Measurements from ENCODE around the gene RPS6KA2. TPM values are rescaled to one million over a fixed set of nuclear protein-coding genes. Genes with fewer than 3 reads are reported as not detected.

RPS6KA2 gene
- total RNA-seq, 1 donor from 2014 or later = 33.2 TPM

DNA sequence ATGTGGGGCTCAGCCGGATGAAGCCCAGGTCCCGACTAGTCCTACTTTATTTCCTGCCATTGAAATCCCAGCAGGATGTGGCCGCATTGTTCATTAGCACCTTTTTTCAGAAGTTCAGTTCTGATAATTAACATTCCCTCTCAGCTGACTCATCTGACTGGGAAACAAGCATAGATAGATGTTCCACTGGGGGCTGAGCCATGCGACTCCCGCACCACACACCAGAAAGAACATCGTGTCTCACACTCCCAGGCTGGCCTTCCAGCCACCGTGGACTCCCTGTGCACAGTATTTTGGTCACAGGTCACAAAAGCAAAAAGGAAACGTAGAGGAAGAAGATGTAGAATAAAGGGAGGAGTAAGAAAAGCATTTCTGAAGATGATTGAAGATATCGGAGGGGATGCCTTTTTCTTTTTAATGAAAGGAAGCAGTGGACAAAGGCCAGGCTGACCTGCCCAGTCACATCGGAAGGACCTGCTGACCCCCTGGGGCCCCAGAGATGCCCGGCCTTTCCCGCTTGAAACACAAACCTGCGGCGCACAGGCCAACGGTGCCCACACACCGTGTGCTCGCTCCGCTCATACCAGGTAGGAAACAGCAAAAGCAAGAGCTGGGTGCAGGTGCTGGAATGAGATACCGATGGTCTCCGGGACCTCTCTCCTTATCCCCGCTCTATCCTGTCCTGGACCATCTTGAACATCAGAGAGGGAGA is 11.8 kb downstream of the RPS6KA2 start:
- no peak for DNase-seq

DNA sequence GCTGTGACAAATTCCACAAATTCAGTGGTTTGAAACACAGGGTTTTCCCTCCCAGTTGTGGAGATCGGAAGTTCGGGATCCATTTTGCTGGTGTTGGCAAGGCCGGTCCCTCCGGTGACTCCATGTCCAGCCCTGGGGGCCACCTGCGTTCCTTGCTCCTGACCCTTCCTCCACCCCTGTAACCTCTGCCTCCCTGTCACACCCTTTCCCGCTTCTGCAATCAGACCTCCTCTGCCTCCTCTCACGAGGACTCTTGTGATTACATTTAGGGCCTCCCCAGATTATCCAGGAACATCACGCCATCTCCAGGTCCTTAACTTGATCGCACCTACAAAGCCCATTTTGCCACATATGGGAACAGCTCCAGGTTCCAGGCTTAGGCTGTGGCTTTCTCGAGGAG is 12.5 kb downstream of the RPS6KA2 start:
- no peak for DNase-seq

DNA sequence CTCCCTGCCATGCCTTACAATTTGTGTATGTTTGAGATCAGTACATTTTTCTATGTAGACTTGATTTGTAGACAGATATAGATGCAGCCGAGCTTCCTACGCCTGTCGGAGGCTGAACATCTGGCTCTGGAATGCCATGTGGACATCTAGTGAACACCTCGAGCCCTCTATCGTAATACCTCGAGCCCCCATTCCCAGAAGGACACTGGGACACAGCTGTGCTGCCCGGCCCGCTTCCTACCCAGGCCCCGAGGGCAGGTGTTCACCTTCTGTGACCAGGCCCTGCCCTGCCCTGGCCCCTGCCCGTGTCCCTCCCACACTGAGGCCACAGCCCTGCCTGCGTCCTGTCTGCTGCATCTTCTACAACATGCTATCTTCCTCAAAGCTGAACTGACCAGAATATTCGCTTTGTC is 12.9 kb downstream of the RPS6KA2 start:
- DNase-seq = no peak

DNA sequence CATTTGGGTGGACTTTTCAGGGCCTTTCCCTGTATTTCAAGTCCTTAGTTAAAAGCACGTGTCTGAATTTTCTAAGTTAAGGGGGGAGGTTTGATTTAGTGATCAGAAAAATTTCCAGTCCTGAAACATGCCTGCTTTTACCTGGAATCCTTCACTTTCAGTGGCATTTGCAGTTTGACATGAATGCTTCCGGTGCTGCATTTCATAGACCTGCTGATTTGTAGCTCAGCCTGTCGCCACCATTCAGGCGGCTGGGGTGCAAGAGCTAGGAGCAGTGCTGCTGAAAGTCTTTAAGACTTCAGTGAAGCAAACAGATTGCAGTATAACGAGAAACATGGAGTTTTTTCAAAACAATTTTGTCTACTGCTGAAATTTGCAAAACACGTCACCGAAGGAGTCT is 14.0 kb downstream of the RPS6KA2 start:
- DNase-seq = no peak

DNA sequence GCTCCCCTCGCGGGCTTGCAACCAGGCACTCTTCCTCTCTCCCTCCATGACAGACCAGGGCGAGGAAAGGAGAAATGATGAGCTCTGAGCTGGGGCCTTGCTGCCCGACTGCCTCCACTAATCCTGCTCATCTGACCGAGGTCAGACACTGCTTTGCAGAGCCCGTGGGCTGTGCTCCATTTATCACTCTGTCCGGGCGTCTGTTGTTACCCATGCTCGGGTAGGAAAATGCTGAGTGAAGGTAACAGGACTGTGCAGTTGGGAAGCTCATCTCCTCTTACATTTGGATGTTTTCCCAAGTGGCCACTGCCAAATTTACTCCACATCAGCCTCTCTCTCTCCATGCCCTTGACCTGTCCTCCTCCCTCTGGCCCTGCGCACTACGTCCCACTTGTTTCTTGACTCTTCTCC is 14.6 kb downstream of the RPS6KA2 start:
- no peak for DNase-seq

DNA sequence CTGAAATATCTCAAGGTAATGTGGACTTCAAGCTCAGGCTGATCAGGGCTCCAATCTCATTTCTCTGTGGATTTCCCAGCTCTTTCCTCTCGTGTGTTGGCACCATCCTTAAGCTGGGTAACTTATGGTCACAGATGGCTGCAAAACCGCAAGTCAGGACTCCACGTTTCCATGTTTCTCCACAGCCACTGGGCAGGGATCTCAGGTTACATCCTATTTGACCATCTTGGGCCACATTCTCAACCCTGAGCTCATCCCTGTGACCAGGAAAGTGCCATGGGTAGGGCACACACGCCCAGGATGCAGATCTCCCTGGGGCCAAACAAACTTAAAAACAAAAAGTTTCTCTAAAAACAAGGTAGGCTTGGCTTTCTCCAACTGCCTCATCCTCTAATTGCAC is 15.4 kb downstream of the RPS6KA2 start:
- no peak for DNase-seq

DNA sequence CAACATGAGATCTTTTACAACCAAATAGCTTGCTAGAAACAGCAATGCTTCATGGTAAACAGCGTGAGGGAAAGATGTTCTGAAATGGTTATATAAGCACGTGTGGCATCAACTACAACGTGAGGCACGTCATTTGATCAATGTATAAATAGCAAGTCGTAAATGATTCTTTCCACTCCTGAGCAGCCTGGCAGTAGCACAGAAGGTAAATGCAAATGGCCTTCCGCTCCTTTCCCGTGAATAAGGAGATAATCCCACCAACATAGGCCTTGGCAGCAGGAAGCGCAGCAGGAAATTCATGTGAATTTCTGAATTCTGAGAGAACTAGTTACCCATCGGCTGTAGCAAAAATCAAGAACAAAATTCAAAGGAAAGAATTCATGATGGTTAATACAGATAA is 17.0 kb downstream of the RPS6KA2 start:
- no peak for DNase-seq

DNA sequence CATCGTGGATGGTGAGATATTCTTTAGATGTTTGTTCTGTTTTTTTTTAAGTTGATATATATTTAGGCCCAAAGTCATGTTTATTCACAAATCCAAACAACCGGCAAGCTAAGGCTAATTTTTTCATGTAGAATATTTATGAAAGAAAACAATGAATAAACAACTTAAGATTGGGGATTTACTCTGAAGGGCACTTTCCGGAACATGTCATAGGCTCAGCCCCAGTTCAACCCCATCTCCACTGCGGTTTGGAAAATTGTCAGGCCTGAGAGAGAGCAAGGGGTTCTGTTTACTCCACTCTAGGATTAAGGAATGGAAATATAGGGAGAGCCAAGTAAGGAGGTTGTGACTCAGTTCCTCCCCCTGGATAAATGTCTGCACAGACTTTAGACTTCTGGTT is 18.3 kb downstream of the RPS6KA2 start:
- DNase-seq = no peak

DNA sequence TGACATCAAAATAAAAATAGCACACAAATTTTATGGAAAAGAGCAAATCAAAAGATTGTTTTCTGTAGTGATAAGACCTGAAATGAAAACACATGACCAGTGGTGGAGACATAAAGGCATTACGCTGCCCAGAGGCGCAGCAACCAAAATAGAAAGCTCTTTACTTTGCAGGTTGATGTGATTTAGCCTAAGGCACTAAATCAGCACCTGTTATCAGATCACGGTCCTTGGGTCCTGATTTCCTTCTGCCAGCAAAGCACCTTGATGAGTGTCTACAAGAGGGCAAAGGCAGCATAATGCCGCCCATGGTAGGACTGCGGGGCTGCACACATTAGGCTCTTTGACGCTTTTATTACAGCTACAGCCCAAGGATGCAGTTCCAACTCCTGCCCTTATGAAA is 21.3 kb downstream of the RPS6KA2 start:
- no peak for DNase-seq

DNA sequence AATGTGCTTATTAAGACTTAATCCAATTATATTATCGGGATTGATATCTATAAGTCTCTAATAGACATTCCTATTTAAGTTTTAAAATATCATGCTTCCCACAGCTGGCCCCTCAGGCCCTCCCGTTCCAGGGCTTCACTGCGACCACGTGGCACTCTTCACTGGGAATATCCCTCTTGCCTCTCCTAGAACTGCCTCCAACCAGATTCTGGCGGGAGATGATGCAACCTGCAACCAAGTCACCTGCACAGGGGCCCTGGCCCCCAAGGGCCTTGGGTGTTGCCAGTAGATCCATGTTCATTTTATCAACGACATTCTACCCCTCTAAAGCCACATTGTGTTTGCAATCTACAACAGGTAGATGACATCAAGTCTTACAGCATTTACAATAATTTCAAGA is 22.1 kb downstream of the RPS6KA2 start:
- no peak for DNase-seq

DNA sequence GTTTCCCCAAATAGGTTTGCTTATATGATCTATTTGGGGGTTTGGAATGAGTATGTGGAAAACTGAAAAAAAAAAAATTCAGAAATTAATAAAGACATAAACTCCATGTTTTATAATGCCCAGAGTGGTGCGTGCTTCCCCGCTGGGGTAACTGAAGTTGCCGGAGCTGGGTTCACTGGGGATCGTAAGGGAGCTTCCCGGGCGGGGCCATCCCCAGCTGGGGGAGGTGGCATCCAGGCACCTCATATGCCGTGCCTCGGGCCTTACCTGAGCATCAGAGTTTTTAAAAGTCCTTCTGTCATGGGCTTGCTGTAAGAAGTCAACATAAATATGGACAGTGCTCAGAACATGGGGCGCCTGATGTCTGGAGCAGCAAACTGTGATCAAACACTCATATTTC is 22.7 kb downstream of the RPS6KA2 start:
- DNase-seq = no peak

DNA sequence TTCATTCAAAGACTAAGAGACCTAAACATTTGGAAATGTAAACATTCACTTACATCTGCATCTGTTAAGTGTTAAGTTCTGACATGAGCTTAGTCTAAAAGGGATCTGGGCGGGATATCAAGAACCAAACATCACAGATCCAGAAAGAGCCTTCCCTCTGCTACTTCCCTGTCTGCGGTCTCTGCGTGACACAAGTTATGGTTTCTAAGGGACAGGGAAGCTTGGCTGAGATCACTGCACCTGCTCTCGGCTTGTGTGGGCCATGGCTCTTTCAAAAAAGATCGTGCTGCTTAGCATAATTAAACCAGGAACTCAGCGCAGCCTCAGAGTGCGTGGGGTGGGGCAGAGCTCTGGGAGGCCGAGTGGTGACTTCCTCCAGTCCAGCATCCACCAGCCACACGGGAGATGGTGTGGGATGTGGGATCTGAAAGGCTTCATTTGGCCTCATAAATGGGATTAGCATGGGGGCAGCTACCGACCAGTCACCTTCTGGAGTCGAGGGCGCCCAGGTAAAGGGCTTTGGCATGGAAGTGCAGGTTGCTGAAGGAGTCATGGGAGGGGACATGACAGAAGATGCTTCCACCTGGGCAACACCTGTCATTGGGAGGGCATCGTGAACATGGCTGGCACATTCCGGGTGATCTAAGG is 23.9 kb downstream of the RPS6KA2 start:
- peak; percentile 70 for DNase-seq

DNA sequence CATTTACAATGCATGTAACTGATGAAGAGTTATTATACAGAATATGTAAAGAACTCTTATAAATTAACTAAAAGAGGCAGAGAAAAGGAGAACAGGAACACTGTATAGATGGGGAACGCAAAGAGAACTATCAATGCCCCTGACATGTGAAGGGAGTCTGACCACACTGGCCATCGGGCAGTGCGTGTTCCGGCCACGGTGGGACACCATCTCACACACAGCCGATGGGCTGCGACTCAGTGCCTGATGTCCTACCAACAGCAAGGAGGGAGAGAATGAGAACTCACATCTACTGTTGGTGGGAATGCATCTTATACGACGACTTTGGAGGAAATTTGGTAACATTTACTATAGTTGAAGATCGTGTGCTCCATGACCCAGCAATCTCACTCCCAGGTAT is 25.1 kb downstream of the RPS6KA2 start:
- no peak for DNase-seq

DNA sequence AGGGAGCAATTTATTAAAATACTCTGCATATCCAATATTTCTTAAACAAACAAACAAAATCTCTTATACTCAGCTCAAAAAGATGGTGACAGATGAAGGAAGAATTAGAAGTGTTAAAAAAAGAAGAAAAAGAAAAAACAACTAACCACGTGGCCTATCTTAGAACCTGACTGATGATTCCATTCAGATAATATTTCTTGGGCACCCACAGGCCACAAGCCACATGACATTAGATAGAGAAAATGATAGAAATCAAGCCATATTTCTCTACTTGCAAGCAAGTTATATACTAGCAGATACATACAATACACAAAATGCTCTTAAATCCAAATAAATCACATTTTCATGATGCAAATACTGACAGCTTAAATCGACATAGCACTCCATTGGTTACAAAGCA is 26.1 kb downstream of the RPS6KA2 start:
- no peak for DNase-seq

DNA sequence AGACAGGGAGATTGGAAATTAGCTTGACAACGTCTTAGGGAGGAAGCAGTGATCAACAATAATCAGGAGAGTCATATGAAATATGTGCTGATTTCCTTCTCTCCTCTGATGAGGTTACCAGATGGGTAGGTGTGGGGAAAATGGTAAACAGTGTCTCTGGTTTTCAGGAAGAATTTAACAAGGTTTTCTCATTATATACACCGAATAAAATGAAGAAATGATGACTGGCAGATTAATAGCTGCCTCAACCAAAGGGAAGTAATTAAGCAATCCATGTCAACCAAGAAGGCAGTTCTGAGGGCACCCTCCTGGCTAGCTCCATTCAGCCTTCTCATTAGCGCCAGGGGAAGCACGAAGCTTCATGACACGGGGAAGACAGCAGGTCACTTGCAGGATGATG is 27.8 kb downstream of the RPS6KA2 start:
- no peak for DNase-seq

DNA sequence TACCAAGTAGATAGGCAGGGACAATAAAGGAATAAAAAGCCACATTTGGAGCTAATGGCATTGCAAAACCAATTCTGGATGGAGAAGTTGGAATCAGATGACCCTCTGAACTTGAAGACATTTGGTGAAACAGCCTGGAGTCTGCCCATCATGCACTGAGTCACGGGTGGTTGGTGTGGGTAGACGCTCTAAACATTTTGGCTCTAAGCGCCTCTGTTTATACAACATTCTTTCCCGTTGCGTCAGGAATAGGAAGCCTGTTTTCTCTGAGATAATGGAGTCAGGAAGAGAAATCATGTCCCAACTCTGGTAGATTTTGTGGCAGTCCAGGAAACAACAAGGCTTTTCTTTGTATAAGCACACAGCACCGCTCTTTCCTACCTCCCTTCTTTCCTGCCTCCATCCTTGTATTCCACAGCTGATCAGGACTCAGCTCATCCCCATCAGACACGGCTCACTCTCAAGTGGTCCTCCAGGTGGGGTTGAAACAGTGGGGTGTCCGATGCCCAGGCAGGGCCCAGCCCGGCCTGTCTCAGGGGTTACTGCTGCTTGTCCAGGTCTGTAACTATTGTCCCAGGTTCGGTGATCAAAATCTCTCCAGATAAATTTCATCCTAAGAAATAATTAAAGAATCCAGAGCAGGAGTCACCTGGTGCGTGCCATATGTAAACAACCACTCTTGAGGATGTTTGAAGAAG is 28.5 kb downstream of the RPS6KA2 start:
- no peak for DNase-seq

DNA sequence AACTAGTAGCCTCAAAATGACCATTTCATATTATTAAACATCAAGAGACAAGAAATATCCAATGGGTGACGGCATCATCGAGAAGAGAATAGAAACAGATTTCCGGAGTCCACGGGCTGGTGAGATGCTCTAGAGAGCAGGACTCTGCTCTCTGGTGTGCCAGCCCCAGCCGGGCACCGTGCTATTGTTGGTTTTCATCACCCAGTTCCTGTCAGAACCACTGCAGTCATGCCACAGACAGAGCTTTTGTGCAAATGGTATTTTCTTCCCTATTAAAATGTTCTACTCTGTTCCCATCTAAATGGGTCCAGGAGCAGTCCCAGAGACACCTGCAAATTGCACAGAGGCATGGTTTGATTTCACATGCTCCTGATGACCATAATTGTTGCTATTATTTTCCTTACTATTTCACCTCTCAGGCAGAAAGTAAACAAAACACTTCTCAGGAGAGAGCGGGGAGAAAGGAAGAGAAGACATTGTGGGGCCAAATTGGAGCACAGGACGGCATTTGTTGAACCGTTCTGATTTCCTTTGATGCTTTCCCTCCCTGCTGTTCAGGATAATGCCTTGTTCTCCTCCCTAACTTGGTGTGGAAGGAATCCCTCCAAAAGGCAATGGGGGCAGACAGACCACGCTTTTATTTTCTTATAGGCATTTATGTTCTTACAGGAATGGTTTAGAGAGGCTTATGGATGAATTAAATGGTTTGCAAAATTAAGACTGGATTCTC is 29.2 kb downstream of the RPS6KA2 start:
- no peak for DNase-seq

DNA sequence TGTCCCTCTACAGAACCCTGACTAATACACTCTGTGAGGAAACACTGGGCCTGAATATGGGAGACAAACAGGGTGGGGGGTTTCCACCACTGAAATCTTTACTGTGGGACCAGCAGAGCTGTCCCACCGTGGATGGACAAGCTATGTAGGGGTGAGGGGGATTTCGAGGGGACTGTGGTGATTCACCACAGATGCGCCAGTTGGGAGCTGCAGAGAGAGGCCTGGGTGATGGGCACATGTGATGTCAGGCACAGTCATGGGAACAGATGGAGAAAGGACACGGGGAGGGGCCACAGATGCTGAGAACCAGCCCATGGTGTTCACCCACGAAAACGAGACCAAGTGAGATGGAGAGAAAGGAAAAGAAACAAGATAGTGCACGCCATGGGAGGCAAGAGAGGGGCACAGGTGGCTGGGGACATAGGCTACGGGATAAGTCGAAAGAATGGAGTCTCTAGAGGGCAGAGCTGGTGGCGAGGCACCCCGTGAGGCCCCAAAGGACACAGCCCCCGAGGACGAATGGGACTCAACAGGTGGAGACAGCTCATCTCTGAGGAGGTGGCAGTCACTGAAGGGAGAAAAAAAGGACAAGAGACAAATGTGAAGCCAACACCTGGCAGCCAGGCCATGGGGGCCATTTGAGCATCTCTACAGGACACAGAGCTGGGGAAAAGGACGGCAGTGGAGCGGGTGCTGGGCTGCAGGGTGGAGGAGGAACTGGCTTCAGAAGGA is 30.1 kb downstream of the RPS6KA2 start:
- no peak for DNase-seq

DNA sequence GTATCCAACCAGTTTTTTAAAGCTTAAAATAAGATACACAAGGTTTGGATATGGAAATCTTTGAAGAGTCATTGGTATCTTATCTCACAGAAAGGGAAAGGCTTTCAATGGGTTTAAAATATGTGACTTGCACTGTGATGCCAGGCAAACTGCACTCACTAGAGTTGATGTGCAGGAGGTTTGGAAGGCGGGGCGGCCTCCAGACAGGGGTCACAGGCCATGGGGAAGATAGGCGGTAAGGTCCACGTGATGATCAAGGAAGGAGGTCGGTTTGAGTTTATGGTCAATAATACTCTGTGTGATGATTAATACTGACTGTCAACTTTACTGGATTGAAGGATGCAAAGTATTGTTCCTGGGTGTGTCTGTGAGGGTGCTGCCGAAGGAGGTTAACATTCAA is 31.1 kb downstream of the RPS6KA2 start:
- DNase-seq = no peak

DNA sequence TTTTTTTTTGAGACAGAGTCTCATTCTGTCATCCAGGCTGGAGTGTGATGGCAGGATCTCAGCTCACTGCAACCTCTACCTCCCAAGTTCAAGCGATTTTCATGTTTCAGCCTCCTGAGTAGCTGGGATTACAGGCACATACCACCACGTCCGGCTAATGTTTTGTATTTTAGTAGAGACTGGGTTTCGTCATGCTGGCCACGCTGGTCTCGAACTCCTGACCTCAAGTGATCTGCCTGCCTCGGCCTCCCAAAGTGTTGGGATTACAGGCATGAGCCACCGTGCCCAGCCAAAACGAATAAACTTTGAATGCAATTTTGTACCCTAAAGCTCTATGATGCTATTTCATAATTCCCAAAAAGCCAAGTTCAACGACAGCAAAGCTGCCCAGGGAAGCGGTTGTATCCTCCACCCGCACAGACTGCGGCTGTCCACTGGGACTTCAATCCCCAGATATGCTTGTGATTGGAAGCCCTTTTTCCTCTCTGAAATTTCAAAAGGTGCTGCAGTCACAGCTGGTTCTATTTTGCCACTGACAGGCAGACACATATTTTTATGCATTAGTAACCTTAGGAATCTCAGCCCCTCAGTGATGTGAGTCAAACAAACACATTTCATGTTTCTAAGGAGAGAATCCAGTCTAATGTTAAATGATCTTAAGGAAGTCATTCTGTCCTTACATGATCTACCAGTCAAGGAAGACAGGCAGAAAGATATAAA is 31.8 kb downstream of the RPS6KA2 start:
- DNase-seq = no peak

DNA sequence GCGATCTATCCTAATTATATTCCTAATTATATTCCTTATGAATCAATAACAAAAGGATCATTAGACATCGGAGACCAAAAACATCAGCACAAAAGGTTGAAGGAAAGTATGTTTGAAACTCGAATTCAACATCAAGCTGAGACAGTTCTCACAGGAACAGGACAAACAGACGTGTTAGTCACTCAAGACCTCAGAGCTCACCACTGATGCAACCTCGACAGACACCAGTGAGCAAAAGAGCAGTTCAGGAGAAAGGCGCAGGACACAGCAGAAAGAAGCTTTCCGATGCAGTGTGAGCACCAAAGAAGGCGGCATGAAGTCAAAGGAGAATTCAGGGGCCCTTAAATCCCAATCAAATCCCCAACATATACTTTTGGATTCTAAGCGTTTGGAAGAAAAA is 34.2 kb downstream of the RPS6KA2 start:
- DNase-seq = no peak

All from tongue (tissue), 2 donors.